Stimulated activated CD8-positive, alpha-beta memory T cell treated with anti-CD3 and anti-CD28 coated beads, Interleukin-7, amount 100 ng/mL, for 4 hours (primary cell): ENCODE measurements around the gene NPHS2.
"Not testable (repeated sequence)": the region's sequence is repeated elsewhere in the genome, so short reads cannot be mapped to it uniquely, and the experiment has no call there.

Experiments
- DNase-seq, 2 donors: peaks; one replicate each; pipeline ENCODE4 v3.0.0-alpha.2; 2020; ENCODE audit warnings: low read depth in 2 of 2

Gene NPHS2

DNA sequence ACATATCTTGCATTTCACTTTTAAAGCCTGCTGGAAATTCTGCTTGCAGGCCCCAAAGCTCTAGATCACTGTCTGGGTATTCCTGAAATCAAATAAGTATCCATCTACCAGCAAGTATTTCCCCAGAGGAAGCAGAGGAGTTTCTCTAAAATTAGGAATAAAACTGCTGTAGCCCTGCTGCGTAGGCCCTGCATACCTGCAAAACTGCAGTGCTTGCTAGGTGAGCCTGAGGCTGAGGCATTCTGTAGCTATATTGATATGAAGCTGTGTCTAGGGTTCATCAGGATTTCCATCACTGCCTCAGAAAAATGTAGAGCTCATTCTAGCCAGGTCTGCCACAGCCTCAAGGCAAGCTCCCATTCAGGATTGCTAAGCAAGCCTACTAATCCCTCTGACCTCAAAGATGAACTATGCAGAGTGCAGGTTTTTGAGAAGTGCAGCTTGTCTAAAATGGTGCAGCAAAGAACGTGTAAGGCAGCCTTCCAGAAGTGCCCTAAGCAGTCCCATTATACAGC lies 28.7 kb downstream of the NPHS2 start:
- DNase-seq = no peak

GRCh38 chr1:179545321-179545720 lies 30.4 kb downstream of the NPHS2 start:
- no peak for DNase-seq

DNA sequence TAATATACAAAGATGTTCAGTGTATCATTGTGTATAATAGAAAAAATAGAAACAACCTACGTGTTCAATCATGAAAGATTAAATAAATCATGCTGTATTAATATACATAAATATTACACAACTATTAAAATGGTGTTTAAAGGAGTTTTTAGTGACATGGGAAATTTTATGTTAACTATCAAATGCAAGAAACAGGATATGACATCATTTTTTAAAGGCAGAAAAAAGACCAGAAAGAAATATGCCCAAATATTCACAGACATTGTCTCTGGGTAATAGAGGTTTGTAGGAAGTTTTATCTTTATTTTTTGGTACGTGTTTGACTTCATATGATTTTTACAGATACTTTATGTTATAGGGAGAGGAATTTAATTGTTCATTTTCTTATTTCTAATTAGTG lies 34.0 kb downstream of the NPHS2 start:
- no peak for DNase-seq

DNA sequence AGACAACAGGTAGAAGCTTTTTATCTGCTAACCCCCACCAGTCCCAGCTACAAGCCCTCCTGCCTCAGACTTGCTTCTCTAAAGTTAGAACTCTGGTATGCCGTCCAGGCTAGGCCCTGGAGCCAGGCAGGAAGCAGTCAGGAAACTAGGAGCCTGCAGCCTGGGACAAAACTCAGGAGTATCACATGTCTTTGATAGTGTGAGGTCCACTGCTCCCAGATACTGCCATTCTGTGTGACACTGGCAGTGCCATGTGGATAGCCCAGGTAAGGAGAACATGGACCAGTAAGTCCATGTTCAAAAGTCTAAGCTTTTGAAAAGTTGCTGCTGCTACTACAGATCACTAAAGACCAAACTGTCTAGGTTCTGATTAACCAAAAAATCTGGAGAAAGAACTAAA lies 45.4 kb downstream of the NPHS2 start:
- no peak for DNase-seq

- no peak for DNase-seq
Measured at GRCh38 chr1:179529482-179530195, 46.1 kb downstream of the NPHS2 start.

DNA sequence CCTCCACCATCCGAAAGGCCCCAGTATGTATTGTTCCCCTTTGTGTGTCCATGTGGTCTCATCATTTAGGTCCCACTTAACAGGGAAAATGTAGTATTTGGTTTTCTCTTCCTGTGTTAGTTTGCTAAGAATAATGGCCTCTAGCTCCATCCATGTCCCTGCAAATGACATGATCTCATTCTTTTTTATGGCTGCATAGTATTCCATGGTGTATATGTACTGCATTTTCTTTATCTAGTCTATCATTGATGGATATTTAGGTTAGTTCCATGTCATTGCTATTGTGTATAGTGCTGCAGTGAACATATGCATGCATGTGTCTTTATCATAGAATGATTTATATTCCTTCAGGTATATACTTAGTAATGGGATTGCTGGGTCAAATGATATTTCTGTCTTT lies 57.2 kb downstream of the NPHS2 start:
- DNase-seq = not testable (repeated sequence)

DNA sequence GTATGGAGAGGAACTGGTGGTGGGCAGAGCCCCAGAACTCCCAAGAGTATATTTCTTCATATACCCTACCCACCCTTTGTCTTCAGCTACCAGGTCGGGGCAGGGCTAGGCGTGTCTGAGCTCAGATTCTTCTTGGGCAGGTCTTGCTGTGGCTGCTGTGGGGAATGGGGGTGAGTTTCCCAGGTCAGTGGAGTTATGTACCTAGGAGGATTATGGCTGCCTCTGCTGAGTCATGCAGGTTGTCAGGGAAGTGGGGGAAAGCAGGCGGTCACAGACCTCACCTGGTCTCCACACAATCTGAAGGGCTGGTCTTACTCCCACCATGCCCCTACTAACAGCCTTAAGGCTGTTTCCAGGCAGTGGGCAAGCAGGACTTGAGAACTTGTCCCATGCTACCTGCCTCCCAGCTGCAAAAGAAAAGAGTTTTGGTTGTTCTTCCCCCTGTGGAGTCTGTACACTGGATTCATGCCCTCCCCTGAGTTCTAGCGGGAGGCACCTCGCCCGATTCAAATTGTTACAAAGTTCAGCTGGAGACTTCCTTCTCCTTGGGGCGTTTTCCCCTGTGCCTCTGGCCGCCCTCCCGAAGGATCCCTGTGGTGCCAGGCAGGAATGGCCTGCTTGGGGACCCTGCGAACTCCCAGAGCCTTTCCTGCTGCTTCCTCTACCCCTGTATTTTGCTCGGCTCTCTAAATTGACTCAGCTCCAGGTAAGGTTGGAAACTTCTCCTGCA lies 58.6 kb downstream of the NPHS2 start:
- DNase-seq = no peak

- DNase-seq = no peak
Measured at GRCh38 chr1:179510038-179510437, 65.7 kb downstream of the NPHS2 start.

- DNase-seq = no peak
Measured at GRCh38 chr1:179509384-179509783, 66.4 kb downstream of the NPHS2 start.

DNA sequence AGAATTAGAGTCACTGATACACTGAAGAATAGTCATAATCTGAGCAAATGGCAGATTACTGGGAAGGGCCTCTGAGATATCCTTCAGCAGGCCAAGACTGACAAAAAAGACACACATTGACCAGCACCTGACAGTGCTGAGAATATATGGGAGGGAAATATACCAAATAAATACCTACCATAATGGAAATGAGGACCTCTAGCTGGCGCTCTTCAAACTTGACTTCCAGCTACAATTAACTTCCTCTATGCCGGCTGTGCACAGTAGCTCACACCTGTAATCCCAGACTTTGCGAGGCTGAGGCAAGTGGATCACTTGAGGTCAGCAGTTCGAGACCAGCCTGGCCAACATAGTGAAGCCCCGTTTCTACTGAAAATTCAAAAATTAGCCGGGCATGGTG lies 69.5 kb downstream of the NPHS2 start:
- DNase-seq = no peak
